AG04450 (cell line): ENCODE data around the gene AP3D1. TPM values are rescaled to one million over a fixed set of nuclear protein-coding genes. Genes with fewer than 3 reads are reported as not detected.

Experiments used
- CTCF ChIA-PET: fragments of 300-600, 350-600 bp; formaldehyde crosslinking; extraction: SDS; loops from one replicate; lab custom pipeline; 2022; ENCODE audit warnings: antibody characterized with exemption, inconsistent platforms; lab: Charles Lee
- POLR2A ChIA-PET: fragments of 350-600 bp; formaldehyde crosslinking; extraction: SDS; loops from one replicate; lab custom pipeline; 2021; ENCODE audit warnings: antibody characterized with exemption, inconsistent platforms; lab: Yijun Ruan, JAX
- DNase-seq: peaks from one replicate; pipeline ENCODE4 v3.0.0-alpha.2; 2011; ENCODE audit warnings: low read depth, low spot score
- H3K27ac ChIP-seq: one replicate; pipeline ENCODE4 v1.5.1; 2012; ENCODE audit warnings: low read depth, low read length, control low read depth
- H3K27me3 ChIP-seq: one replicate; pipeline ENCODE4 v1.6.0; 2012; ENCODE audit warnings: low read length; ENCODE audit not compliant: control insufficient read depth, insufficient read depth
- H3K4me3 ChIP-seq: 2 replicates; pipeline ENCODE4 v1.5.1; 2011; ENCODE audit warnings: mild to moderate bottlenecking, low read depth, low read length, control low read depth
- H3K9me3 ChIP-seq: 2 replicates; pipeline ENCODE4 v1.5.1; 2012; ENCODE audit warnings: low read length; ENCODE audit not compliant: control insufficient read depth, insufficient read depth
- polyA plus RNA-seq: library from polyadenylated mRNA; depleted of rRNA; stranded (reverse); fragments of >200 nt; gene quantifications from 2 replicates; pipeline ENCODE4 v1.2.3, GENCODE V29; 2011
- TF ChIP-seq, protein P1 (sequence below): IDR thresholded peaks from 2 replicates; pipeline ENCODE4 v1.5.1; 2011; ENCODE audit warnings: low read depth, low read length, control low read depth, inconsistent platforms

AP3D1 gene
- polyA plus RNA-seq, 1 experiment, result 68.2 TPM

- no peak for DNase-seq
- ChIA-PET CTCF (interaction anchor here (0.6 to 1.5 kb wide), 2 partner anchors 171 to 219 kb away, joined by 3 to 5 read pairs; no protein-coding TSS in a partner anchor), POLR2A (interaction anchor here (0.6 to 0.7 kb wide), 2 partner anchors 82 to 87 kb away, joined by 5 to 8 read pairs; no protein-coding TSS in a partner anchor)
- Histone ChIP-seq H3K4me3 (no peak overlapping the region), H3K27me3 (no peaks in the 10 kb centered on the region), H3K9me3 (no peaks in the 10 kb centered on the region; the same call in 1 of the 2 replicates), H3K27ac (no peak overlapping the region)
- TF ChIP-seq, protein P1, sequence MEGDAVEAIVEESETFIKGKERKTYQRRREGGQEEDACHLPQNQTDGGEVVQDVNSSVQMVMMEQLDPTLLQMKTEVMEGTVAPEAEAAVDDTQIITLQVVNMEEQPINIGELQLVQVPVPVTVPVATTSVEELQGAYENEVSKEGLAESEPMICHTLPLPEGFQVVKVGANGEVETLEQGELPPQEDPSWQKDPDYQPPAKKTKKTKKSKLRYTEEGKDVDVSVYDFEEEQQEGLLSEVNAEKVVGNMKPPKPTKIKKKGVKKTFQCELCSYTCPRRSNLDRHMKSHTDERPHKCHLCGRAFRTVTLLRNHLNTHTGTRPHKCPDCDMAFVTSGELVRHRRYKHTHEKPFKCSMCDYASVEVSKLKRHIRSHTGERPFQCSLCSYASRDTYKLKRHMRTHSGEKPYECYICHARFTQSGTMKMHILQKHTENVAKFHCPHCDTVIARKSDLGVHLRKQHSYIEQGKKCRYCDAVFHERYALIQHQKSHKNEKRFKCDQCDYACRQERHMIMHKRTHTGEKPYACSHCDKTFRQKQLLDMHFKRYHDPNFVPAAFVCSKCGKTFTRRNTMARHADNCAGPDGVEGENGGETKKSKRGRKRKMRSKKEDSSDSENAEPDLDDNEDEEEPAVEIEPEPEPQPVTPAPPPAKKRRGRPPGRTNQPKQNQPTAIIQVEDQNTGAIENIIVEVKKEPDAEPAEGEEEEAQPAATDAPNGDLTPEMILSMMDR, result no peak
Observed at GRCh38 chr19:2148482-2149135, 2.8 kb downstream of the AP3D1 start.

GRCh38 chr19:2145831-2146241 lies 5.5 kb downstream of the AP3D1 start:
- ChIA-PET POLR2A (no interaction called here), CTCF (interaction anchor here (0.7 to 0.8 kb wide), 2 partner anchors 12 to 90 kb away, joined by 3 to 4 read pairs; partner anchors contain the start of gene PLEKHJ1)
- TF ChIP-seq, protein P1, result no peak
- no peak overlapping the region for H3K27ac ChIP-seq
- no peaks in the 10 kb centered on the region for H3K27me3 ChIP-seq
- H3K4me3 ChIP-seq, result no peak overlapping the region
- H3K9me3 ChIP-seq, result no peaks in the 10 kb centered on the region; the same call in 1 of the 2 replicates
- no peak for DNase-seq

- Histone ChIP-seq H3K27ac (no peak overlapping the region), H3K9me3 (no peaks in the 10 kb centered on the region; the same call in 1 of the 2 replicates), H3K4me3 (no peak overlapping the region), H3K27me3 (no peaks in the 10 kb centered on the region)
- no peak for DNase-seq
- TF ChIP-seq, protein P1, result no peak
- POLR2A ChIA-PET, result no interaction called here
- CTCF ChIA-PET, result no interaction called here
Observed at GRCh38 chr19:2144190-2144589, 7.2 kb downstream of the AP3D1 start.

DNA sequence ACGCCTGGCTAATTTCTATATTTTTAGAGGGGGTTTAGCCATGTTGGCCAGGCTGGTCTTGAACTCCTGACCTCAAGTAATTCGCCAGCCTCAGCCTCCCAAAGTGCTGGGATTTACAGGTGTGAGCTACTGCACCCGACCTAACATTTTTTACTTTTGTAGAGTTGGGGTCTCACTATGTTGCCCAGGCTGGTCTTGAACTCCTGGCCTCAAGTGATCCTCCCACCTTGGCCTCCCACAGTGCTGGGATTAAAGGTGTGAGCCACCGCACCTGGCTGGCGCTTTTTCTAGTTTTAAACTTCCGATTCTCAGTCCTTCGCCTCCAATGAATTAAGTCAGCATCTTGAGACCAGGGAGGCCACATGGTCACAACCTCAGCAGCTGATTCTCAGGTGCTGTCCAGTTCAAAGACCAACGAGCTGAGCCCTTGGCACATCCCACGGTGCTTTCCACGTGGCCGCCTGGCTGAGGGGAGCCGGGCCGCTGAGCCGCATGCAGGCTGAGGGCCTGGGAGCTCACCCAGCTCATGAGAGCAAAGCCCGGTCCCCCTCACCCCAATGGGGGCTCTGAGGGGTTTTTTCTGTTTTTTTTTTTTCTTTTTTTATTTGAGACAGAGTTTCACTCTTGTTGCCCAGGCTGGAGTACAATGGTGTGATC lies 9.1 kb downstream of the AP3D1 start:
- Histone ChIP-seq H3K27ac (no peak overlapping the region), H3K9me3 (no peaks in the 10 kb centered on the region; the same call in 1 of the 2 replicates), H3K4me3 (no peak overlapping the region), H3K27me3 (no peaks in the 10 kb centered on the region)
- TF ChIP-seq, protein P1, result no peak
- CTCF ChIA-PET, result interaction anchor here (1.1 to 1.5 kb wide), 2 partner anchors 8 to 13 kb away, joined by 3 read pairs; no protein-coding TSS in a partner anchor
- no peak for DNase-seq
- POLR2A ChIA-PET, result interaction anchor here (0.6 kb wide), 1 partner anchor 46 kb away, joined by 4 read pairs; no protein-coding TSS in a partner anchor
